Measurements from ENCODE around the gene PDZD8. TPM values are rescaled to one million over a fixed set of nuclear protein-coding genes. Genes with fewer than 3 reads are reported as not detected.
A peak's percentile ranks its signal among the peaks of the same experiment; 100 is the strongest.

Gene PDZD8, protein sequence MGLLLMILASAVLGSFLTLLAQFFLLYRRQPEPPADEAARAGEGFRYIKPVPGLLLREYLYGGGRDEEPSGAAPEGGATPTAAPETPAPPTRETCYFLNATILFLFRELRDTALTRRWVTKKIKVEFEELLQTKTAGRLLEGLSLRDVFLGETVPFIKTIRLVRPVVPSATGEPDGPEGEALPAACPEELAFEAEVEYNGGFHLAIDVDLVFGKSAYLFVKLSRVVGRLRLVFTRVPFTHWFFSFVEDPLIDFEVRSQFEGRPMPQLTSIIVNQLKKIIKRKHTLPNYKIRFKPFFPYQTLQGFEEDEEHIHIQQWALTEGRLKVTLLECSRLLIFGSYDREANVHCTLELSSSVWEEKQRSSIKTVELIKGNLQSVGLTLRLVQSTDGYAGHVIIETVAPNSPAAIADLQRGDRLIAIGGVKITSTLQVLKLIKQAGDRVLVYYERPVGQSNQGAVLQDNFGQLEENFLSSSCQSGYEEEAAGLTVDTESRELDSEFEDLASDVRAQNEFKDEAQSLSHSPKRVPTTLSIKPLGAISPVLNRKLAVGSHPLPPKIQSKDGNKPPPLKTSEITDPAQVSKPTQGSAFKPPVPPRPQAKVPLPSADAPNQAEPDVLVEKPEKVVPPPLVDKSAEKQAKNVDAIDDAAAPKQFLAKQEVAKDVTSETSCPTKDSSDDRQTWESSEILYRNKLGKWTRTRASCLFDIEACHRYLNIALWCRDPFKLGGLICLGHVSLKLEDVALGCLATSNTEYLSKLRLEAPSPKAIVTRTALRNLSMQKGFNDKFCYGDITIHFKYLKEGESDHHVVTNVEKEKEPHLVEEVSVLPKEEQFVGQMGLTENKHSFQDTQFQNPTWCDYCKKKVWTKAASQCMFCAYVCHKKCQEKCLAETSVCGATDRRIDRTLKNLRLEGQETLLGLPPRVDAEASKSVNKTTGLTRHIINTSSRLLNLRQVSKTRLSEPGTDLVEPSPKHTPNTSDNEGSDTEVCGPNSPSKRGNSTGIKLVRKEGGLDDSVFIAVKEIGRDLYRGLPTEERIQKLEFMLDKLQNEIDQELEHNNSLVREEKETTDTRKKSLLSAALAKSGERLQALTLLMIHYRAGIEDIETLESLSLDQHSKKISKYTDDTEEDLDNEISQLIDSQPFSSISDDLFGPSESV
- total RNA-seq: 10 to 100 TPM; 33.5 to 59.7 (median 46.4) TPM
- long read RNA-seq, partial matches to known transcripts: 1 of 3 reads
- long read RNA-seq, other reads (novel, unspliced or antisense): 2 of 3 reads

DNA sequence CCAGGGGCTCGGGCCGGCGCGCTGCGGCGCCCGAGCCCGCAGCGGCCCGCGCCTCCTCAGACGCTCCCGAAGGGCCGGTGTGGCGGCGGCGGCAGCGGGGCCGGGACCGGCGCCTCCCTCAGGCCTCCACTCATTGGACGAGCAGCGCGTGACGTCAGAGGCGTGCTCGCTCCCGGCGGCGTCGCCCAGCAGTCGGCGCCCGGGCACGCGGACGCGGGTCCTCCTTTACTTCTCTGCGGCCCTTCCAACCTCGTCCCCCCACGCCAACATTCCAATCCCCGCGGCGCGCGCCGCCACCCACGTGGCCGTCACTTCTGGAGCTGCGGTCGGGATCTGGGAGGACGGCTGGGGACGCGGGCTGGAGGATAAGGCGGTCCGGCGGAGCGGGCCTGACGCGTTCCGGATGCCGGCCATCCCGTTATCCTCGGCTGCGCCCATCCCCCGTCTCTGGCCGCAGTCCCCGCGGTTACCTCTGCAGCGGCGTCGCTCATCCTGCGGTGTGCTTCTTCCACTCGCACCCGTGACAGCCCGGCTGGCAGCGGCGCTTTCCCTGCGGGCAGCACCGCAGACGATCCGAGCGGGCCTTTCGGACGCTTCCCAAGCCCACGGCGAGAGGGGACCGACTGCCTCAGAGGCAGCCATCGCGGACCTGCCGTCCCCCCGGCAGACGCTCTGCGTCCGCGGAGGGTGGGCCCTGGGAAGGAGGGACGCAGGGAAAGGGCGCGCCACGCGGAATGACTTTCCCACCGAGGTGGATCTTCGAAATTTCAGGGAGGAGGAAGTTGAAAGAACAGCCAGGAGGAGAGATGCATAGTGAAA is at the start of gene PDZD8:
Gene PDZD8 (minus strand): TSS at position 81 of the 819 bp plus-strand sequence. CDS start 213 bp downstream, outside the sequence.
- peaks cover 0 to 24% (median 4%) of the 10 kb centered on the region in 4 donors for H3K4me1 ChIP-seq
- peak; percentile 80 to 93 (median 87) for ATAC-seq
- no peaks in the 10 kb centered on the region for H3K36me3 ChIP-seq
- no peaks in the 10 kb centered on the region for H3K9me3 ChIP-seq
- WGBS (ENCODE audit: insufficient coverage, low coverage, low lambda C conversion rate, missing lambda C conversion rate): 1% methylated on average over 14 of the region's 103 CpGs
- TF ChIP-seq, protein P1, sequence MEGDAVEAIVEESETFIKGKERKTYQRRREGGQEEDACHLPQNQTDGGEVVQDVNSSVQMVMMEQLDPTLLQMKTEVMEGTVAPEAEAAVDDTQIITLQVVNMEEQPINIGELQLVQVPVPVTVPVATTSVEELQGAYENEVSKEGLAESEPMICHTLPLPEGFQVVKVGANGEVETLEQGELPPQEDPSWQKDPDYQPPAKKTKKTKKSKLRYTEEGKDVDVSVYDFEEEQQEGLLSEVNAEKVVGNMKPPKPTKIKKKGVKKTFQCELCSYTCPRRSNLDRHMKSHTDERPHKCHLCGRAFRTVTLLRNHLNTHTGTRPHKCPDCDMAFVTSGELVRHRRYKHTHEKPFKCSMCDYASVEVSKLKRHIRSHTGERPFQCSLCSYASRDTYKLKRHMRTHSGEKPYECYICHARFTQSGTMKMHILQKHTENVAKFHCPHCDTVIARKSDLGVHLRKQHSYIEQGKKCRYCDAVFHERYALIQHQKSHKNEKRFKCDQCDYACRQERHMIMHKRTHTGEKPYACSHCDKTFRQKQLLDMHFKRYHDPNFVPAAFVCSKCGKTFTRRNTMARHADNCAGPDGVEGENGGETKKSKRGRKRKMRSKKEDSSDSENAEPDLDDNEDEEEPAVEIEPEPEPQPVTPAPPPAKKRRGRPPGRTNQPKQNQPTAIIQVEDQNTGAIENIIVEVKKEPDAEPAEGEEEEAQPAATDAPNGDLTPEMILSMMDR (IDR thresholded peaks at IDR 0.05): peak in 2 of 4 donors; percentile 5 to 26
- peak; percentile 99 for TF ChIP-seq POLR2A (IDR thresholded peaks at IDR 0.05)
- intact Hi-C loops (cut with DNase I): no loop called here
- H3K4me3 ChIP-seq: peak within 1 kb of the TSS; percentile 73 to 85 (median 82)
- no peaks in the 10 kb centered on the region for H3K27me3 ChIP-seq
- H3K27ac ChIP-seq: peak within 1 kb of the TSS; percentile 88 to 93 (median 89)
- peak; percentile 96 to 98 (median 97) for DNase-seq

DNA sequence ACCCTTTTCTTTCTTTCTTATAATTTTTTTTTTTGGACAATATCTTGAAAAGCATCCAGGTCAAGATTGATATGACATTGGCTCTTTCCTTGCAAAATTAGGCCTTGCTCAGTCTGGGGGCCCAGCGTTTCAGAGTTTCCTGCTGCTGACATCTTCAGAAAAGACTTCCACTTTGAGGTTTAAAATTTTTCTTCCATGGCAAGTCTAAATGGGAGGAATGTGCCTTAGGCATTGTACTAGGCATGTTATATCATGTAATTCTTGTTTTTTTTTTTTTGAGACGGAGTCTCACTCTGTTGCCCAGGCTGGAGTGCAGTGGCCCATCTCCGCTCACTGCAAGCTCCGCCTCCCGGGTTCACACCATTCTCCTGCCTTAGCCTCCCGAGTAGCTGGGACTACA is 48.9 kb upstream of the PDZD8 start:
- no peak for TF ChIP-seq POLR2A (IDR thresholded peaks at IDR 0.05)
- TF ChIP-seq, protein P1 (IDR thresholded peaks at IDR 0.05): no peak
- 83% methylated on average over 6 of the region's 6 CpGs for WGBS (ENCODE audit: insufficient coverage, low coverage, low lambda C conversion rate, missing lambda C conversion rate)
- Histone ChIP-seq H3K27ac (no peak overlapping the region), H3K27me3 (no peaks in the 10 kb centered on the region), H3K4me3 (no peak overlapping the region), H3K9me3 (no peaks in the 10 kb centered on the region), H3K36me3 (no peaks in the 10 kb centered on the region), H3K4me1 (no peaks in the 10 kb centered on the region)
- ATAC-seq: no peak
- DNase-seq: no peak
- intact Hi-C loops (cut with DNase I): no loop called here

DNA sequence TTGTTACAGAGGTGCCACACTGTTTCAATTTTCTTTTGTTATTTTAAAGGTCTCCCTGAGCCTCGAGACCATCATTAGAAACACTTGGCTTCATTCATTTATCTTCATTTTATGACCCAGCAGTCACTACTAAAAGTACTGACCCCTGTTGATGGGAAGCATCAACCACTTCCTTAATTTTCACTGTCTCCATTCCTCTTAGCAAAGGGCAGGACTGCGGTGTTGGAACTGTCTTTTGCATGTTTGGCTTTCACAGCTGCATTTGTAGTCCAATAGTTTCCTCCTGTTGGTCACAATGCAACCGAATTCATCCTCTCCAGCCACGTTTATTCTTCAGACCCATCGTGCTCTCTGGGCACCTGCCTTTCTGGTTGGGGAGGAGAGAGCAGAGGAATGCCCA is 46.7 kb upstream of the PDZD8 start:
- Histone ChIP-seq H3K27ac (no peak overlapping the region), H3K4me1 (no peaks in the 10 kb centered on the region), H3K36me3 (no peaks in the 10 kb centered on the region), H3K9me3 (no peaks in the 10 kb centered on the region), H3K4me3 (no peak overlapping the region), H3K27me3 (no peaks in the 10 kb centered on the region)
- no peak for DNase-seq
- WGBS (ENCODE audit: insufficient coverage, low coverage, low lambda C conversion rate, missing lambda C conversion rate): 72% methylated on average over 5 of the region's 5 CpGs
- TF ChIP-seq POLR2A (IDR thresholded peaks at IDR 0.05): no peak
- TF ChIP-seq, protein P1 (IDR thresholded peaks at IDR 0.05): no peak
- intact Hi-C loops (cut with DNase I): no loop called here
- ATAC-seq: no peak

DNA sequence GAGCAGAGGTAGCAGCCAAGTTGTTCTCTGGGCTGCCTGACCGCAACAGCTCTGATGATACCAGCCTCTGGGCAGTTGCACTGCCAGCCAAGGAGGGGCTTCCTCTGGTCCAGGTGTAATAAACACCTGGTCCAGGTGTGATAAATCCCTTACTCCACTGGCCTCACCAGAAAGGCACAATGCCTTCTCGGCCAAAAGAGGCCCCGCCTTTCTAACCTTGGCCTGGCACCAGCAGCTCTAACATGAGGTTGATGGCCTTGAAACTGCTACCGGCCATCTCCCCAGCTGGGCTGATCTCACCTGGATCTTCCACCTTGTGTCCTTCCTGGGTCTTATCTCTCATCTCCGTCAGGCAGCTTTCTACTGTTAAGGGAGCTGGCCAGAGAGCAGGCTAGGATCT is 45.5 kb upstream of the PDZD8 start:
- Histone ChIP-seq H3K27ac (no peak overlapping the region), H3K4me1 (no peaks in the 10 kb centered on the region), H3K27me3 (no peaks in the 10 kb centered on the region), H3K9me3 (no peaks in the 10 kb centered on the region), H3K36me3 (no peaks in the 10 kb centered on the region), H3K4me3 (no peak overlapping the region)
- 63% methylated on average over 2 of the region's 5 CpGs for WGBS (ENCODE audit: insufficient coverage, low coverage, low lambda C conversion rate, missing lambda C conversion rate)
- intact Hi-C loops (cut with DNase I): no loop called here
- ATAC-seq (no peak), DNase-seq (no peak)
- no peak for TF ChIP-seq POLR2A (IDR thresholded peaks at IDR 0.05)
- TF ChIP-seq, protein P1 (IDR thresholded peaks at IDR 0.05): no peak

Data from right lobe of liver (tissue), 6 donors.